GM12891 (cell line): ENCODE data around the gene LSM12.

Source experiments
- DNase-seq: peaks from one replicate; pipeline ENCODE4 v3.0.0; 2011; ENCODE audit warnings: low spot score; ENCODE audit not compliant: insufficient read length
- FAIRE-seq: peaks from 2 replicates; lab custom pipeline; 2011; peaks lifted over from hg19 to GRCh38; lab: Jason Lieb, UNC
- PAX5 ChIP-seq: IDR thresholded peaks from 2 replicates; pipeline ENCODE4 v1.6.1; 2011; ENCODE audit warnings: low read length, moderate library complexity, mild to moderate bottlenecking; ENCODE audit not compliant: insufficient read depth, severe bottlenecking
- POLR2A ChIP-seq: IDR thresholded peaks from 2 replicates; pipeline ENCODE4 v1.6.1; 2011; ENCODE audit warnings: low read depth, low read length, control low read depth
- POLR2AphosphoS5 ChIP-seq: IDR thresholded peaks from 2 replicates; pipeline ENCODE4 v1.6.1; 2011; ENCODE audit warnings: low read depth, low read length, control low read depth
- POU2F2 ChIP-seq: IDR thresholded peaks from 2 replicates; pipeline ENCODE4 v1.6.1; 2011; ENCODE audit warnings: low read depth, mild to moderate bottlenecking, control low read depth, low read length, moderate library complexity
- SPI1 ChIP-seq: IDR thresholded peaks from 2 replicates; pipeline ENCODE4 v1.6.1; 2011; ENCODE audit warnings: low read depth, low read length, control low read depth
- TAF1 ChIP-seq: IDR thresholded peaks from 2 replicates; pipeline ENCODE4 v1.6.1; 2011; ENCODE audit warnings: low read depth, low read length, control low read depth

LSM12 gene

GRCh38 chr17:44084921-44085320 is 18.4 kb upstream of the LSM12 start:
- no peak for TF ChIP-seq POU2F2
- no peak for TF ChIP-seq POLR2AphosphoS5
- TF ChIP-seq PAX5, result no peak
- no peak for TF ChIP-seq SPI1
- no peak for TF ChIP-seq POLR2A
- no peak for TF ChIP-seq TAF1
- DNase-seq (no peak), FAIRE-seq (no peak)

GRCh38 chr17:44084131-44084538 is 17.7 kb upstream of the LSM12 start:
- no peak for TF ChIP-seq TAF1
- no peak for TF ChIP-seq POLR2A
- no peak for TF ChIP-seq PAX5
- DNase-seq, result no peak
- no peak for FAIRE-seq

GRCh38 chr17:44083250-44083849 is 16.9 kb upstream of the LSM12 start:
- FAIRE-seq (no peak), DNase-seq (no peak)
- no peak for TF ChIP-seq POLR2AphosphoS5
- TF ChIP-seq PAX5, result no peak
- TF ChIP-seq POLR2A, result no peak
- TF ChIP-seq POU2F2, result no peak
- no peak for TF ChIP-seq TAF1
- no peak for TF ChIP-seq SPI1

- no peak for FAIRE-seq
These were observed 15.9 kb upstream of the LSM12 start for GRCh38 chr17:44082256-44082927.

GRCh38 chr17:44081681-44082080 is 15.2 kb upstream of the LSM12 start:
- no peak for TF ChIP-seq SPI1
- FAIRE-seq (no peak), DNase-seq (no peak)

More at GRCh38 chr17:44082256-44082927, 15.9 kb upstream of the LSM12 start:
- TF ChIP-seq POLR2A, result no peak
- TF ChIP-seq POU2F2, result no peak
- no peak for TF ChIP-seq TAF1
- no peak for TF ChIP-seq POLR2AphosphoS5
- no peak for TF ChIP-seq SPI1
- no peak for TF ChIP-seq PAX5
- no peak for DNase-seq

- FAIRE-seq, result no peak
- no peak for DNase-seq
- TF ChIP-seq POLR2AphosphoS5 (no peak), POLR2A (no peak), SPI1 (peak; percentile 89)
These were observed 13.7 kb upstream of the LSM12 start for GRCh38 chr17:44079877-44080821.

- no peak for DNase-seq
- TF ChIP-seq POLR2A (no peak), POLR2AphosphoS5 (no peak), PAX5 (no peak), SPI1 (no peak), TAF1 (no peak), POU2F2 (no peak)
- no peak for FAIRE-seq
These were observed 11.9 kb upstream of the LSM12 start for GRCh38 chr17:44078412-44078811.

- FAIRE-seq (no peak), DNase-seq (no peak)
- TF ChIP-seq POLR2AphosphoS5, result no peak
- no peak for TF ChIP-seq POLR2A
- no peak for TF ChIP-seq POU2F2
- TF ChIP-seq SPI1, result no peak
- no peak for TF ChIP-seq PAX5
- no peak for TF ChIP-seq TAF1
These were observed 11.1 kb upstream of the LSM12 start for GRCh38 chr17:44077595-44077909.

- FAIRE-seq (no peak), DNase-seq (no peak)
- TF ChIP-seq TAF1 (no peak), POU2F2 (no peak), PAX5 (no peak), SPI1 (no peak), POLR2A (no peak), POLR2AphosphoS5 (no peak)
These were observed 10.5 kb upstream of the LSM12 start for GRCh38 chr17:44076716-44077594.
